Activated CD4-positive, alpha-beta T cell treated with anti-CD3 and anti-CD28 coated beads for 36 hours (primary cell): ENCODE measurements around the gene LCMT2. TPM values are rescaled to one million over a fixed set of nuclear protein-coding genes. Genes with fewer than 3 reads are reported as not detected.

Experiments
- ATAC-seq: fragments of 200-7000 bp; cut with Tn5 transposase; one replicate; pipeline ENCODE4 v1.10.0; 2021; ENCODE audit warnings: mild to moderate bottlenecking, moderate library complexity
- CTCF ChIA-PET: fragments of 350-600 bp; sonication (Branson Sonifier 250); formaldehyde crosslinking; loops from one replicate; lab custom pipeline; 2021; ENCODE audit warnings: antibody characterized with exemption; lab: Charles Lee
- POLR2A ChIA-PET: fragments of 350-600 bp; sonication (Branson Sonifier 250); formaldehyde crosslinking; loops from one replicate; lab custom pipeline; 2021; ENCODE audit warnings: antibody characterized with exemption, inconsistent platforms; lab: Charles Lee
- DNase-seq: peaks from one replicate; pipeline ENCODE4 v3.0.0-alpha.2; 2020
- H3K27ac Mint-ChIP-seq: one replicate; pipeline ENCODE4 v1.8.0; 2021; ENCODE audit warnings: mixed read lengths
- H3K27me3 Mint-ChIP-seq: one replicate; pipeline ENCODE4 v1.8.0; 2021; ENCODE audit warnings: mixed read lengths
- H3K36me3 Mint-ChIP-seq: one replicate; pipeline ENCODE4 v1.8.0; 2021; ENCODE audit warnings: low read depth, mixed read lengths
- H3K4me1 Mint-ChIP-seq: one replicate; pipeline ENCODE4 v1.8.0; 2021; ENCODE audit warnings: mixed read lengths
- H3K4me3 Mint-ChIP-seq: one replicate; pipeline ENCODE4 v1.8.0; 2021; ENCODE audit warnings: mild to moderate bottlenecking, moderate library complexity, mixed read lengths
- H3K9me3 Mint-ChIP-seq: one replicate; pipeline ENCODE4 v1.8.0; 2021; ENCODE audit warnings: low read depth, mixed read lengths
- intact Hi-C, 2 experiments: fragments of 100-400 bp; cut with DNase I in 1 of 2; cut with micrococcal nuclease in 1 of 2; formaldehyde crosslinking; loops; one replicate each; pipeline versions ENCODE4 v1.14.2 to v1.15.1; 2022 to 2024; cut with DNase I, micrococcal nuclease
- total RNA-seq, 2 experiments: library from RNA; stranded (reverse); gene quantifications; one replicate each; pipeline ENCODE4 v1.2.3, GENCODE V29; 2021

LCMT2 gene
- total RNA-seq, 2 experiments from 2014 or later, result 7.6 to 8.5 TPM

- no peak for ATAC-seq
- Mint-ChIP-seq H3K9me3 (no peaks in the 10 kb centered on the region), H3K36me3 (no peaks in the 10 kb centered on the region), H3K4me3 (no peak overlapping the region), H3K27me3 (peaks cover 2% of the 10 kb centered on the region), H3K27ac (no peak overlapping the region), H3K4me1 (peaks cover 2% of the 10 kb centered on the region)
- ChIA-PET CTCF (interaction anchor here (1.5 to 4.9 kb wide), 3 partner anchors 42 to 58 kb away, joined by 3 to 118 read pairs (median 14); no protein-coding TSS in a partner anchor), POLR2A (no interaction called here)
- DNase-seq, result no peak
- intact Hi-C loops, result no loop called here
Measured at GRCh38 chr15:43283526-43283925, 46.8 kb downstream of the LCMT2 start.

- Mint-ChIP-seq H3K36me3 (no peaks in the 10 kb centered on the region), H3K27ac (no peak overlapping the region), H3K4me3 (no peak overlapping the region), H3K9me3 (no peaks in the 10 kb centered on the region), H3K4me1 (peaks cover 2% of the 10 kb centered on the region), H3K27me3 (peaks cover 2% of the 10 kb centered on the region)
- ATAC-seq (no peak), DNase-seq (no peak)
- ChIA-PET CTCF (interaction anchor here (0.7 kb wide), 1 partner anchor 57 kb away, joined by 3 read pairs; no protein-coding TSS in a partner anchor), POLR2A (no interaction called here)
- intact Hi-C loops, result no loop called here
Measured at GRCh38 chr15:43281926-43282602, 48.3 kb downstream of the LCMT2 start.

DNA sequence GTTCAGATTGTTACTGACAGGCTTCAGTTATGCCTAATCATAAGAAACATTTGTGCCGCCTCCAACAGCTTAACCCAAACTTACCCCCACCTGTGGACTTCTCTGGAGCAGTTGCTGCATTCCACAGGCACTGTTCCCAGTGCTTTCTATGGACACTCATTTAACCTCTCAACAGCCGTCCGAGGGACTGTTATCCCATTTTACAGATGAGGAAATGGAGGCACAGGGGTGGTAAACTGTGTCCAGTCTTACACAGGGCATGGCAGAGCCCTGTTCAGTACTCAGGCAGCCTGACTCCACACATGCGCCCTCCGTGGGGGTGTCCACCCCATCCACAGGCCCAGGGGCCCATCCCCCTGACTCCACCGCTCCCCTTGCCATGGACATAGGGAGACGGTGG, 49.4 kb downstream of the LCMT2 start:
- intact Hi-C loops, result no loop called here
- ChIA-PET CTCF (interaction anchor here (0.5 to 1.3 kb wide), 2 partner anchors 13 to 170 kb away, joined by 3 read pairs; no protein-coding TSS in a partner anchor), POLR2A (no interaction called here)
- no peaks in the 10 kb centered on the region for H3K9me3 Mint-ChIP-seq
- peaks cover 2% of the 10 kb centered on the region for H3K27me3 Mint-ChIP-seq
- peaks cover 2% of the 10 kb centered on the region for H3K4me1 Mint-ChIP-seq
- no peak for DNase-seq
- ATAC-seq, result no peak
- no peak overlapping the region for H3K4me3 Mint-ChIP-seq
- no peak overlapping the region for H3K27ac Mint-ChIP-seq
- H3K36me3 Mint-ChIP-seq, result no peaks in the 10 kb centered on the region

GRCh38 chr15:43279496-43279895, 50.9 kb downstream of the LCMT2 start:
- no peak for DNase-seq
- Mint-ChIP-seq H3K36me3 (no peaks in the 10 kb centered on the region), H3K4me1 (no peaks in the 10 kb centered on the region), H3K9me3 (no peaks in the 10 kb centered on the region), H3K27me3 (peaks cover 7% of the 10 kb centered on the region), H3K4me3 (no peak overlapping the region), H3K27ac (no peak overlapping the region)
- intact Hi-C loops, result no loop called here
- ChIA-PET POLR2A (no interaction called here), CTCF (interaction anchor here (0.5 to 1.3 kb wide), 2 partner anchors 11 to 17 kb away, joined by 3 read pairs; no protein-coding TSS in a partner anchor)
- ATAC-seq, result no peak

DNA sequence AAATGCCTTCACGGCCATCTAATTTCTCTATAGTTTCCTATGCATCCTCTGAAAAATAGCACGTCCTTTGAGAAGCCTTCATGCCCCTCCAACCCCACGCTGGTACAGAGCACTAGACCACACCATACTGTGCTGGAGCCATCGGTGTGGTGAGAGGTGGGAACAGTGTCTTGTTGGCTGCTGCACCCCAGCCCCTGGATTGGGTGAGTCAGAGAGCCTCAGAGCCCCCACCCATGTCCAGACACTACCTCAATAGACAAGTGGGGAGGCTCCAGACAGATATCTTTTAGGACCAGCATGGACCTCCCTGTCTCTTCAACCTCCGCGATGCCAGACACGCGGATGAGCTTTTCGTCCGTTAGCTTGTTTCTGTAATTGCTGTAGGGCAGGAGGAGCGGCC, 51.5 kb downstream of the LCMT2 start:
- Mint-ChIP-seq H3K9me3 (no peaks in the 10 kb centered on the region), H3K27me3 (peaks cover 5% of the 10 kb centered on the region), H3K4me1 (no peaks in the 10 kb centered on the region), H3K4me3 (no peak overlapping the region), H3K36me3 (no peaks in the 10 kb centered on the region), H3K27ac (no peak overlapping the region)
- intact Hi-C loops, result no loop called here
- ChIA-PET CTCF (no interaction called here), POLR2A (no interaction called here)
- ATAC-seq, result no peak
- DNase-seq, result no peak

GRCh38 chr15:43277901-43278300, 52.5 kb downstream of the LCMT2 start:
- H3K27ac Mint-ChIP-seq, result no peak overlapping the region
- intact Hi-C loops, result no loop called here
- CTCF ChIA-PET, result interaction anchor here (0.6 kb wide), 1 partner anchor 1240 kb away, joined by 3 read pairs; no protein-coding TSS in a partner anchor
- H3K27me3 Mint-ChIP-seq, result peaks cover 5% of the 10 kb centered on the region
- H3K36me3 Mint-ChIP-seq, result no peaks in the 10 kb centered on the region
- POLR2A ChIA-PET, result no interaction called here
- no peak for DNase-seq
- H3K9me3 Mint-ChIP-seq, result no peaks in the 10 kb centered on the region
- no peak overlapping the region for H3K4me3 Mint-ChIP-seq
- ATAC-seq, result no peak
- no peaks in the 10 kb centered on the region for H3K4me1 Mint-ChIP-seq

- POLR2A ChIA-PET, result interaction anchor here (0.6 kb wide), 1 partner anchor 10 kb away, joined by 6 read pairs; no protein-coding TSS in a partner anchor
- H3K27me3 Mint-ChIP-seq, result peaks cover 5% of the 10 kb centered on the region
- CTCF ChIA-PET, result interaction anchor here (2.3 kb wide), 1 partner anchor 8 kb away, joined by 20 read pairs; no protein-coding TSS in a partner anchor
- DNase-seq (no peak), ATAC-seq (no peak)
- H3K4me3 Mint-ChIP-seq, result no peak overlapping the region
- H3K36me3 Mint-ChIP-seq, result no peaks in the 10 kb centered on the region
- no peaks in the 10 kb centered on the region for H3K9me3 Mint-ChIP-seq
- H3K27ac Mint-ChIP-seq, result no peak overlapping the region
- intact Hi-C loops, result no loop called here
- H3K4me1 Mint-ChIP-seq, result no peaks in the 10 kb centered on the region
Measured at GRCh38 chr15:43277231-43277823, 53.0 kb downstream of the LCMT2 start.

- no peaks in the 10 kb centered on the region for H3K36me3 Mint-ChIP-seq
- intact Hi-C loops, result no loop called here
- POLR2A ChIA-PET, result interaction anchor here (0.6 kb wide), 1 partner anchor 10 kb away, joined by 6 read pairs; no protein-coding TSS in a partner anchor
- H3K27me3 Mint-ChIP-seq, result peaks cover 5% of the 10 kb centered on the region
- H3K4me1 Mint-ChIP-seq, result no peaks in the 10 kb centered on the region
- ATAC-seq, result no peak
- CTCF ChIA-PET, result interaction anchor here (2.3 kb wide), 1 partner anchor 9 kb away, joined by 20 read pairs; no protein-coding TSS in a partner anchor
- H3K27ac Mint-ChIP-seq, result no peak overlapping the region
- H3K4me3 Mint-ChIP-seq, result no peak overlapping the region
- DNase-seq, result no peak
- no peaks in the 10 kb centered on the region for H3K9me3 Mint-ChIP-seq
Measured at GRCh38 chr15:43276563-43277200, 53.7 kb downstream of the LCMT2 start.

DNA sequence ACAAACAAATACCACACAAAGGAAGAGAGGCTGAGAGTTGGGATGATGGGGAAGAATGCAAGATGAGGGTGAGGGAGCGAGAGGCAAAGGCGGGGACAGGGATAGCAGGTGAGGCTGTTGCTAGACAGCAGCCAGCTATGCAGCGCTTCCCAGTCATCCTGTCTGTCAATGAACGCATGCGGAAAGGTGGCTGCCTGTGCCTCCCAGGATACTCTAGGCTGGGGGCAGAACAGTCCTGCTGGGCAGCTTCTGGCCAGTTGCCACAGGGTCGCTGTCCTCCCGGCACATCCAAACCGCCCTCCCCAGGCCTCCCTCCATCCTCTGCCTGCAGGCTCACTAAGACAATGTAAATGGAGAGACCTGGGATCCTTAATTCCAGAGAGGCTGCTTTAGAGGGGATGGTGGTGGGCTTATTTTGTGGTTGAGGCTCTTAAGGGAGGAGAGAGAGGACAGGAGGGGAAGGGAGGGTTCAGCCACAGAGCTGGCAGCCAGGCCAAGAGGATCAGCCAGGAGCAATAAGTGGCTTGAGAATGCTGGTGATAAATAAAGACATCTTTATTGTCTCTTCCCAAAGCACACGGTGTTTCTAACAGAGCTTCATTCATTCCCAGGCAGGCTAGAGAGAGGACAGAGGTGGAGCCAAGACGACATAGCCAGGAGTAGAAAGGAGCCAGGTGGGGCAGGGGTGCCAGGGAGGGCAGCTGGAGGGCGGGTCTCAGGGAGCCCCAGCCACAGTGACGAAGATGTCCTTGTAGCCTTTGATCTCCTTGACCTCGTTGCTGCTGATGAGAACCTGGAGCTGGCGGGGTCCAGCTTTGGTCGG, 54.4 kb downstream of the LCMT2 start:
- ChIA-PET CTCF (interaction anchor here (1.0 to 2.3 kb wide), 2 partner anchors 9 to 50 kb away, joined by 5 to 20 read pairs; no protein-coding TSS in a partner anchor), POLR2A (no interaction called here)
- Mint-ChIP-seq H3K9me3 (peaks cover 2% of the 10 kb centered on the region), H3K36me3 (no peaks in the 10 kb centered on the region), H3K27ac (no peak overlapping the region), H3K27me3 (peaks cover 6% of the 10 kb centered on the region), H3K4me1 (no peaks in the 10 kb centered on the region), H3K4me3 (no peak overlapping the region)
- ATAC-seq (no peak), DNase-seq (no peak)
- intact Hi-C loops, result no loop called here

DNA sequence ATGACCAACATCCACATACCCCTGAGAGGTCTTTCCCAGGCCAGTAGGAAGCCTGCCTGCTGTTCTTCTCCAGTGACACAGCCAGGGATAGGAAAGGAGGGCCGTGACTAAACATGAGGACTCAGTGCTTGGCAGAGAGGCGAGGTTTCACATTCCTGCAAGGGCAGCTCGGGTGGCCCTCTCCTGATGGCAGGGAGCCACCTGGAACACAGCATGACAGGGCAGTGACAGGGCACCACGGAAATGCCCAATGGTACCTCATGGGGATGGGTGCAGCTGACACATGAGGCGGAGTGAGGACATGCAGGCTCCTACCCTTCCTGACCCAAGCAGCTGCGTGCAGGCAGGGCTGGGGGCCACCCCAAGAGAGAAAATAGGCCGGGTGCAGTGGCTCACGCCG, 56.2 kb downstream of the LCMT2 start:
- ATAC-seq, result no peak
- peaks cover 5% of the 10 kb centered on the region for H3K4me1 Mint-ChIP-seq
- intact Hi-C loops, result no loop called here
- peaks cover 2% of the 10 kb centered on the region for H3K9me3 Mint-ChIP-seq
- H3K36me3 Mint-ChIP-seq, result no peaks in the 10 kb centered on the region
- POLR2A ChIA-PET, result no interaction called here
- CTCF ChIA-PET, result interaction anchor here (1.8 kb wide), 1 partner anchor 49 kb away, joined by 4 read pairs; no protein-coding TSS in a partner anchor
- no peak overlapping the region for H3K4me3 Mint-ChIP-seq
- no peak overlapping the region for H3K27ac Mint-ChIP-seq
- no peak for DNase-seq
- peaks cover 8% of the 10 kb centered on the region for H3K27me3 Mint-ChIP-seq
